Stomach (tissue), 4 donors: ENCODE data around the gene COL23A1.

Source experiments
- CTCF ChIP-seq, 7 experiments: fragments of 450-650 bp in 4 of 7; fragments of 200-600 bp in 3 of 7; sonication (generic) in 3 of 7; IDR thresholded peaks; one replicate each; pipeline ENCODE4 v1.5.1; 2016 to 2019; ENCODE audit warnings: antibody characterized with exemption in 7 of 7, control low read depth in 2 of 7, mild to moderate bottlenecking in 1 of 7
- POLR2A ChIP-seq, 4 donors: fragments of 450-650 bp; IDR thresholded peaks; one replicate each; pipeline ENCODE4 v1.6.1; 2016; ENCODE audit warnings: antibody characterized with exemption in 4 of 4, control low read depth in 2 of 4, mild to moderate bottlenecking in 1 of 4, moderate library complexity in 1 of 4
- POLR2AphosphoS5 ChIP-seq, 3 donors: sonication (generic); formaldehyde crosslinking; IDR thresholded peaks; one replicate each; pipeline ENCODE4 v1.6.1; 2016; ENCODE audit warnings: antibody characterized with exemption in 3 of 3

DNA sequence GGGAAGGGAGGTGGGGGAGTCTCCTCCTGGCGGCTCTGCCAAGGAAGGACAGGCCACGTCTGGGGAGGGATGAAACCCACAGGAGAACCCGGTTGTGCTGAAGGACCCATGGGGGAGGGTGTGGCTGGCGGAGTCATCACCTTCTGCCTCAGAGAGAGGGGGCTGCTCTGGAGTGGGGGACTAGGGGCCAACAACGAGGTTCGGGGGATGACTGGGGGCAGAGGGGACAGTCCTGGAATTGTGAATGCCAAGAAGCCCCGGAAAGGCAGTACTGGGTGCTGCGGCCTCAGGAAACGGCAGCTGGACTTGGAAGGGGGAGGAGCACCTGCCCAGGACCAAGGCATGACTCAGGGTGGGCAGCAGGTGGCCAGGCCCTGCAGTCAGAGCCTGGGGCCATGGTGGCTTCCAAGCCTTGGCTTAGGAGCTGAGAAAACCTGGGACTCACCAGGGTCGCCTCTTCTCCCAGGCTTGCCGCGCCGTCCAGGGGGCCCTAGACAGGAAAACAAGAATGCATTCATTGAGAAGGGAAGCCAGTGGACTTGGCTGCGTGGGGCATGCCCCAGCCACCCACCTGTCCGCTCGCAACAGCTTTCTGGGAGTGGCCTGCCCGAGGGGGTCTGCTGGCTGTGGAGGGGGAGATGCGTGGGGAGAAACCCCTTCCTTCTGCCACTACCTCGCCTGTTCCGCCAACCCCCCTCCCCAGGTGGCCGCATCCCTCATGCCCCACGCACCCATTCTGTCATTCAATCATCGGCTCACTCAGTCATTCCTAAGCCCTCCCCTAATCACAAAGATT is 283.6 kb downstream of the COL23A1 start:
- TF ChIP-seq CTCF (IDR thresholded peaks at IDR 0.05) (no peak), POLR2A (IDR thresholded peaks at IDR 0.05) (no peak), POLR2AphosphoS5 (IDR thresholded peaks at IDR 0.05) (no peak)
